HG03159 (cell line): ENCODE data around the gene LRBA.

Experiments used
- ATAC-seq: cut with Tn5 transposase; IDR thresholded peaks from one replicate; pipeline ENCODE4 v1.9.1; 2021; ENCODE audit warnings: mild to moderate bottlenecking, moderate library complexity; ENCODE audit not compliant: unreplicated experiment

Gene LRBA

GRCh38 chr4:150315175-150315574 lies 699.9 kb downstream of the LRBA start:
- ATAC-seq = no peak

- no peak for ATAC-seq
These were observed 701.1 kb downstream of the LRBA start for GRCh38 chr4:150314031-150314430.

GRCh38 chr4:150310159-150310895 lies 704.8 kb downstream of the LRBA start:
- no peak for ATAC-seq

- ATAC-seq = no peak
These were observed 706.1 kb downstream of the LRBA start for GRCh38 chr4:150308824-150309472.

GRCh38 chr4:150306719-150307118 lies 708.4 kb downstream of the LRBA start:
- ATAC-seq = no peak

GRCh38 chr4:150305995-150306394 lies 709.1 kb downstream of the LRBA start:
- ATAC-seq = no peak

GRCh38 chr4:150302553-150302952 lies 712.5 kb downstream of the LRBA start:
- no peak for ATAC-seq

- no peak for ATAC-seq
These were observed 715.3 kb downstream of the LRBA start for GRCh38 chr4:150299816-150300215.

- ATAC-seq = no peak
These were observed 717.1 kb downstream of the LRBA start for GRCh38 chr4:150297861-150298474.

GRCh38 chr4:150289881-150290280 lies 725.2 kb downstream of the LRBA start:
- ATAC-seq = no peak

- no peak for ATAC-seq
These were observed 725.9 kb downstream of the LRBA start for GRCh38 chr4:150289198-150289597.

GRCh38 chr4:150286656-150287055 lies 728.4 kb downstream of the LRBA start:
- no peak for ATAC-seq

- ATAC-seq = no peak
These were observed 731.4 kb downstream of the LRBA start for GRCh38 chr4:150283689-150284088.

- no peak for ATAC-seq
These were observed 734.1 kb downstream of the LRBA start for GRCh38 chr4:150280975-150281374.

GRCh38 chr4:150280081-150280895 lies 734.8 kb downstream of the LRBA start:
- ATAC-seq = no peak

GRCh38 chr4:150278206-150278605 lies 736.9 kb downstream of the LRBA start:
- no peak for ATAC-seq

- ATAC-seq = no peak
These were observed 746.6 kb downstream of the LRBA start for GRCh38 chr4:150268444-150268843.

GRCh38 chr4:150265806-150266205 lies 749.3 kb downstream of the LRBA start:
- no peak for ATAC-seq

- no peak for ATAC-seq
These were observed 750.4 kb downstream of the LRBA start for GRCh38 chr4:150264595-150265161.

GRCh38 chr4:150262611-150263010 lies 752.5 kb downstream of the LRBA start:
- ATAC-seq = no peak

GRCh38 chr4:150261571-150261970 lies 753.5 kb downstream of the LRBA start:
- ATAC-seq = no peak
